ENCODE data around the gene CNMD.

DNA sequence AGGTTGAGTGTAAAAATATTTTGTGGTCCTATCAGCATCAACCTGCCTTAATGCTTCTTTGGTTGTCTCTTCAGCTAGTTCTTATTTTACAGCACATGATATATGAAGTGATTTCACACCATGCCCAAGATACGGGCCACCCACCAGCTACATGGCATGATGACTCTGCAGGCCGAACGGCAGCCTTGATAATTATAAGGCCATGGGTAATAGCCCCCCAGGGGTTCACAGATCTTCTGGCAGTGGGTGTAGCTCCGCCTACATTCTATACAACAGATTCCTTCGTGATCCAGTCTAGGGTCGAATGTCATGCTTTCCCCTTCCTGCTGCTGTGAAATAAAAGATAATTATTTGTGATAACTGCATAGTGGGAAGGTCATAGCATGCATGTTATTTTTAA is 36.1 kb downstream of the CNMD start:
- TF ChIP-seq, protein P1, sequence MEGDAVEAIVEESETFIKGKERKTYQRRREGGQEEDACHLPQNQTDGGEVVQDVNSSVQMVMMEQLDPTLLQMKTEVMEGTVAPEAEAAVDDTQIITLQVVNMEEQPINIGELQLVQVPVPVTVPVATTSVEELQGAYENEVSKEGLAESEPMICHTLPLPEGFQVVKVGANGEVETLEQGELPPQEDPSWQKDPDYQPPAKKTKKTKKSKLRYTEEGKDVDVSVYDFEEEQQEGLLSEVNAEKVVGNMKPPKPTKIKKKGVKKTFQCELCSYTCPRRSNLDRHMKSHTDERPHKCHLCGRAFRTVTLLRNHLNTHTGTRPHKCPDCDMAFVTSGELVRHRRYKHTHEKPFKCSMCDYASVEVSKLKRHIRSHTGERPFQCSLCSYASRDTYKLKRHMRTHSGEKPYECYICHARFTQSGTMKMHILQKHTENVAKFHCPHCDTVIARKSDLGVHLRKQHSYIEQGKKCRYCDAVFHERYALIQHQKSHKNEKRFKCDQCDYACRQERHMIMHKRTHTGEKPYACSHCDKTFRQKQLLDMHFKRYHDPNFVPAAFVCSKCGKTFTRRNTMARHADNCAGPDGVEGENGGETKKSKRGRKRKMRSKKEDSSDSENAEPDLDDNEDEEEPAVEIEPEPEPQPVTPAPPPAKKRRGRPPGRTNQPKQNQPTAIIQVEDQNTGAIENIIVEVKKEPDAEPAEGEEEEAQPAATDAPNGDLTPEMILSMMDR (IDR thresholded peaks at IDR 0.05): no peak
- no peak for TF ChIP-seq ZFX (IDR thresholded peaks at IDR 0.05; ENCODE audit: borderline replicate concordance)

Measured in 22Rv1 (cell line).